GM20431 (cell line): ENCODE data around the gene BMP7.
"Not testable (repeated sequence)": the region's sequence is repeated elsewhere in the genome, so short reads cannot be mapped to it uniquely, and the experiment has no call there.

Experiments
- in situ Hi-C: fragments of 300-500 bp; cut with MseI, MboI; formaldehyde crosslinking; loops from one replicate; pipeline ENCODE4 v1.15.0; 2020; ENCODE audit warnings: low sequenced_read_pairs; ENCODE audit not compliant: unreplicated experiment

The BMP7 gene

DNA sequence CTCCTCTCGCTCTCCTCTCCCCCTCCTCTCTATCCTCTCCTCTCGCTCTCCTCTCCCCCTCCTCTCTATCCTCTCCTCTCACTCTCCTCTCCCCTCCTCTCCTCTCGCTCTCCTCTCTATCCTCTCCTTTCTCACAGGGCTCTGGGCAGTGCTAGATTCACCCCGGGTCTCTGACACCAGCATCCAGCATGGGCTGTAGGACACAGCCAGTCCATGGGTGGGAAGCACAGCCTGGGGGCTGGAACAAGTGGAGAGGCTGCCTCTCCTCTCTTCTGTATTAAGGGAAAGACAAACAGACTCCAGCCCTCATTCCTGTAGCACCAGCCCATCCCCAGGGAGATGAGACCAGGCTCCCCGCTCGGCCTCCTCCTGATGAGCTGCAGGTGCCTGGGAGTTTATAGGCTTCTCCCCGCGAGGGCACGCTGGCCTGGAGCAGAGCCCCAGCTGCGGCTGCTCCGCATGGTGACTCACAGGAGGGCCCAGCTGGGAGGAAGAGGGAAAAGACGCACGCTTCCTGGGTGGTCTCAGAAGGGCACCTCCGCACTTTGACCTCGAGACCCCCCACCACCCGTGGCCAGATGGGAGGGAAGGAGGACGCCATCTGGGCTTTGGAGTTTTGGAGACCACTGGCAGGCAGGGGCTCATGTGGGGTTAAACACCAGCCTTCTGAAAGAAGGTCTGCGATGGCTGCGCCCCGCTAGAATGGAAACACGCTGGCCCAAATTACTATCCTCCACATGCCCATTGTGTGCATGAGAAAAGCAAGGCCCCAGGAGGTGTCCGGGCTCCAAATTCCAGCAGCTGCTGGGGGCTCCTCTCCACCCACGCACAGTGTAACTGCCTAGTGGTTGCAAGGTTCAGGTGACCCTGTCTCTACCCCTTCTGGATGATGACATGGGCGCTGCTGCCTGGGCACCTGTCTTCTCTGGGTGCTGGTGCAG is 68.0 kb downstream of the BMP7 start:
- in situ Hi-C loops: no loop called here

DNA sequence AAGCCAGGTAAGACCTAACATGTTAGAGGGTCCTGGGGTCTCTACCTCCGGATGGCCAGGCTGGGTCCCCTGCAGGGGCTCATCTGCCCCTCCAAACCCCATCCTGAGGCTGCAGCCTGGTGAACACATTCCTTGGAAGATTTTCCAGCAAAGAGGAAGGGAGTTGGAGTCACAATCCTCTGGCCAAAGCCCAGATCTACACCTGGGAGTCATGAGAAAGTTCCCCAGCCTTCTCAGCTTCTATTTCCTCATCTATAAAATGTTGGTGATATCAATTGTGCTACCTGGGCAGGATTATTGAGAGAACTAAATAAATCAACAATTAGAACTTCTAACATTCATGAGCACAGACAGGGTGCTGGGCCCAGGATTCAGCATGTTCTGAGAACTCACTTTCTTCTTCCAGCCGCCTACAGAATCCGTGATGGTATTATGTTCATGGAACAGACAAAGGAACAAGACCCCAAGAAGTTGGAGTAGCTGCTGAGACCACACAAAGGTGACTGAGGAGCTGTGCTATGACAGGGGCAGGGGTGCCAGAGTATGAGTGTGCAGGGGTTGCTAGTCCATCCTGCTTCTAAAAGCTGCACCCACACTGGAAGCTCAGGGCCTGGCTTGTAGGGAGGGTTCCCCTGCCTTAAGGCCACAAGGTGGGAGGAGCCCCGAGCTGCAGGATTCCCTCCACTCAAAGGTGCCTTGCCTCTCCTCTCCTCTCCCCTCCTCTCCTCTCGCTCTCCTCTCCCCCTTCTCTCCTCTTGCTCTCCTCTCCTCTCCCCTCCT is 68.9 kb downstream of the BMP7 start:
- in situ Hi-C loops: no loop called here

DNA sequence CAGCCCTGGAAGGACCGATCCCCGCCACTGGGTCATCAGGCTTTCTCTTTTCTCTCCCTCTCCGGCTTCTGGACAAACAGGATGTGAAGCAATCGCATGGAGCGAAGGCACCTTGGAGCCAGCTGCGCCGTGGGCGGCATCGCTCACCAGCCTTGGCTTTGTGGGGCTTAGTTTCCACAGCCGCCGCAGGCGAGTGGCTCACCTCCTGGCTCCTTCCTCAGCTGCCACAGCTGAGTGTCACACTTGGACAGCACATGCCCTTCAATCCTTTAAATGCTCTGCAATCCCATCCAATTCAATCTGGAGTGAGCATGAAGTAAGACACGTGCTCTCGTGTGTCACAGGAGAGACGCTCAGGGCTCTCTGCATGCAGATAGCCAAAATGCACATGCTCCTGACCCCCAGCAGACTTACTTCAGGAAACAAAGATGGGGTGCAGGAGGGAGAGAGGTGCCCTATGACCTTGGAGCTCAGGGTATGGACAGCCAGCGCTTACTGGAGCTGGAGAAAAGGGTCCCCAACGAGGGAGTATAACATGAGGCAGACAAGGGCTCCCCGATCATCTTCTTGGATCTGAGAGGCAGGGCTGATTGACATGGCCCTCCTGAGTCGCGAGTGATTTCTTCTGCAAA is 70.9 kb downstream of the BMP7 start:
- in situ Hi-C loops: no loop called here

DNA sequence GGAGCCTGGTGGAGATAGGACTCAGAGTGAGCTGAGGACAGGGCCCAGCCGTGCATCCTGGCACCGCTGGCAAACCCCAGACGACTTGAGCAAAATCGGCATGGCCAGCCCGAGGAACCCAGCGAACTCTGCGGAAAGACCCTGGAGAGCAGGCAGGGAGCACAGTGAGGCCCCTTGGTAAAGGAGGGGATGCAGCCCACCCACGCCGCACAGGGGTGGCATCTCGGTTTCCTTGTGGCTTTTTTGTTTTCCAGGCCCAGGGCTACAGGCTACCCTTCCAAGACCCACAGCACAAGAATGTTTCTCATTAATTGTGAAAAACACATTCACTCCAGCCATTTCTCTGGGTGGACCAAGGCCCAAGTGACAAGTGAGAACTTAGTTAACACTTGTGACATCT is 71.4 kb downstream of the BMP7 start:
- in situ Hi-C loops: no loop called here

DNA sequence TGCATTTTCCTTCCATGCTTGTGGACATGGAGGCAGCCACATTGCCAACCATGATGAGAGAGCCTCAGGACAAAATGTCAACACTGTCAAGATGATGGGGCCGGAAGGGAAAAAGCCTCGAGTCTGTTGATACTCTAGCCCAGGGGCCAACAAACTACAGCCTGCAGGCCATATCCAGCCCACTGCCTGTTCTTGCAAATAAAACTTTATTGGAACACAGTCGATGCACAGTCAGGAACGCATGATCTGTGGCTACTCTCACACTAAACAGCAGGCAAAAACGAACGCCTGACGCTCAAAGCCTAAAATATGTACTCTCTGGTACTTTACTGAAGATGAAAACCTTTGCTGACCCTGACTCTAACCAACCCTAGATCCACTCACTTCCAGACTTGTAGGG is 72.3 kb downstream of the BMP7 start:
- in situ Hi-C loops: no loop called here

DNA sequence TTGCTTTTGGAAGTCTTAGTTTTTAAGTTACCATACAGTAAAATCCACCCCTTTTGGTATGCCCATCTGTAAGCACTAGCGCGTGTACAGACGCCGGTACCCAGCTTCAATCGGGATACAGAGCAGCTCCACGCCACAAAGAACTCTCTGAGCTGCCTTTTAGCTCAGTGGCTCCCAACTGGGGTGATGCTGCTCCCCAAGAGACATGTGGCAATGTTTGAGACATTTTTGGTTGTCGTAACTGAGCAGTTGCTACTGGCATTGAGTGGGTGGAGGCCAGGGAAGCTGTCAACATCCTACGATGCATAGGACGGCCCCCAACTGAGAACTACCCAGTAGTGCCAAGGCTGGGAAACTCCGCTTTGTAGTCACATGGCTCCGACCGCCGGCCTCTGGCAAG is 73.3 kb downstream of the BMP7 start:
- in situ Hi-C loops: no loop called here

DNA sequence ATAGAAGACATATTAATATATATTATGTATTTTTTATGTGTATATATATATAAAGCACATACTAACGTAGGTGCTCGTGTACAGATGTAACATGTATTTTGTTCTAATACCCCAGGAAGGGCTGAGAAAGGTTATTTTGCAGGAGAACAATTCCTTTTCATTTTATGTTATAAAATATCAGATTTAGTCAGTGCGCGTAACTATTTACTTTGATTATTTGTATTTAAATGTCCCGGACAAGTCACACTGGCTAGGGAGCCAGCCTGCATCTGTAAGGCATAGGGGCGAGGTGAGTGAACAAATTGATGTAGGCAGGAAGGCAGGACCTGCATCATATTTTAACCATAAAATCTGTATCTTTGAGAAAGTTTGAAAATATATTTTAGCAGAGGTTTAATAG is 74.1 kb downstream of the BMP7 start:
- in situ Hi-C loops: no loop called here

DNA sequence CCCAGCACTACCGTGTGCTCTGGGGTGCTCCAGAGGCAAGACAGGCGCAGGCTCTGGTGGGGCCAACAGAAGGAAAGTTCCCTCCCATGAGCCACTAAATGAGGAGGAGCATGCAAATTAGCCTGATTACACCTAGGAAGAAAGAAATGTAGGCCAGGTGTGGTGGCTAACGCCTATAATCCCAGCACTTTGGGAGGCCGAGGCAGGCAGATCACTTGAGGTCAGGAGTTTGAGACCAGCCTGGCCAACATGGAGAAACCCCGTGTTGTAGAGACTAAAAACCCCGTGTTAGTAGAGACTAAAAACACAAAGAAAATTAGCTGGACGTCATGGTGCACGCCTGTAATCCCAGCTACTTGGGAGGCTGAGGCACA is 75.2 kb downstream of the BMP7 start:
- in situ Hi-C loops: not testable (repeated sequence)

DNA sequence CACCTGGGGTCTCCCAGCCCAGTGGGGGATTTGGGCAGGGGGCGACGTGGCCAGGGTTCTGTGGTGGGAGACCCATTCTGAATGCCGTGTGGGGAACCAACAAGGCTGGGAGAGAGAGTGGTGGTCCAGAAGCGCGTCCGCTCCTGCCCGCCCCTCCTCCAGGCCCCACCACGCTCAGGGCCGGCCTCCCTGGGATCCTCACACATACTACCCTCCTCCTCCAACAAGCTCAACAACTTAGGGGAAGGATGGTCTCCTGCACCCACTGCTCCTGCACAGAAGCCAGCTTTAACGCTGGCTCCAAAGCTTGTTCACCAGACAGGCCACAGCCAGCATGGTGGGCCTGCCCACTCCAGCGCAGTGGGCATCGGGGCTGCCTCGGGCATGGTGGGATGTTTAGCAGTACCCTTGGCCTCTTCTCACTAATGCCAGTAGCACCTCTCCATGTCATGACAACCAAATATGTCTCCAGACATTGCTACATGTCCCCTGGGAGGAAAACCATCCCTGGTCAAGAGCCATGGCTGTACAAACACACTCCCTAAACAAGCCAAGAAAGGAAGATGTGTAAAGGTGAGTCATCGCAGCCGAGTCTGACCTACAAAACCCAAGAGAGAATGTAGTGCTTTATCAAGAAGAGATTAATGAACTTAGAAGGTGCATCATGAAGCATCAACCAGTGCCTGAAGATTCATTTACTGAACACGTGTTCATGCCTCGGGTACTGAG is 75.7 kb downstream of the BMP7 start:
- in situ Hi-C loops: no loop called here

DNA sequence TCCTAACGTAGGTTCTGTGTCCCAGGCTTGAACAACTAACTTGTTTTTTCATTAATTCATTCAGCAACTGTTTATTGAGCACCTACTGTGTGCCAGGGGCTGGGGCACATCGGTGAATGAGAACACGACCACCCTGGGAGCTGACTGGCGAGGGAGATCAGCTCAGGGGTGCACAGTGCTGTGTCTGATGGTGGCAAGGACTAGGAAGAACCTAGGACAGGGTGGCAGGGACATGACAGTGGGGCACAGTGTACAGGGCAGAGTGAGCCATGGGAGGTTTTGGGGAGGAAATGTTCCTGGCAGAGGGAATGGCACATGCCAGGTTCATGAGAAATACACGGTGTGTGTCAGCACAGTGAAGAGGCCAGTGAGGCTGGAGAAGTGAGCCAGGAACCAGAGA is 76.7 kb downstream of the BMP7 start:
- in situ Hi-C loops: no loop called here

DNA sequence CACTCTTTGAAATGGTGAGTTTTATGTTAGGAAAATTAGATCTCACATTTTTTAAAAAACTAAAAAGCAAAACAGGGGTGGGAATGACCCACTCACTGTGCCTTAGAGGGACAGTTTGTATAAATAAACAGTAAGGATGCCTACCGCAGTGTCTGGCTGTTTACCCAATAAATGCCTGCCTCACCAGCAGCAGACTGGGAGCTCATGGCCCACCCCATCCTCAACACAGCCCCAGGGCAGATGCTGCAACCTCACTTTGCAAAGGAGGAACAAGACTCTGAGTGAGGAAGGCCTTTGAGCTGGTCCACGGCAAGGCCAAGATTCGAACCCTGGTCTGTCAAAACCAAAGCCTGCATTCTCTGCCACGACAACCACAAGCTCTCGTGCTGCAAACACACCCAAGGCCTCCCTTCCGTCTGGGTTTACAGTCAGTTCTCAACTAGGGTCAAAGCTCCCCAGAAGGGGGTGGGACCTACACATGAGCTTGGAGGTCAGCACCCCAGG is 77.8 kb downstream of the BMP7 start:
- in situ Hi-C loops: no loop called here

DNA sequence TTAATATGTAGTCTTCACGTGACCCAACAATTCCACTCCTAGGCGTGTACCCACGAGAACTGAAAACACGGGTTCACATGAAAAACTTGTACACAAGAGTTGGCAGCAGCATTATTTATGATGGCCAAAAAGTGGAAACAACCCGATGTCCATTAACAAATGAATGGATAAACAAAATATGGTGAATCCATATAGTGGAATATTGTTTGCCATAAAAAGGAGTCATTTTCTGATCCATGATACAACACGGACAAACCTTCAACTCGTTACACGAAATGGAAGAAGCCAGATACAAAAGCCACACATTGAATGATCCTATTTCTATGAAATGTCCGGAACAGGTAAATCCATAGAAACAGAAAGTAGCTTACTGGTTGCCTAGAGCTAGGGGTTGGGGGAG is 78.4 kb downstream of the BMP7 start:
- in situ Hi-C loops: no loop called here

DNA sequence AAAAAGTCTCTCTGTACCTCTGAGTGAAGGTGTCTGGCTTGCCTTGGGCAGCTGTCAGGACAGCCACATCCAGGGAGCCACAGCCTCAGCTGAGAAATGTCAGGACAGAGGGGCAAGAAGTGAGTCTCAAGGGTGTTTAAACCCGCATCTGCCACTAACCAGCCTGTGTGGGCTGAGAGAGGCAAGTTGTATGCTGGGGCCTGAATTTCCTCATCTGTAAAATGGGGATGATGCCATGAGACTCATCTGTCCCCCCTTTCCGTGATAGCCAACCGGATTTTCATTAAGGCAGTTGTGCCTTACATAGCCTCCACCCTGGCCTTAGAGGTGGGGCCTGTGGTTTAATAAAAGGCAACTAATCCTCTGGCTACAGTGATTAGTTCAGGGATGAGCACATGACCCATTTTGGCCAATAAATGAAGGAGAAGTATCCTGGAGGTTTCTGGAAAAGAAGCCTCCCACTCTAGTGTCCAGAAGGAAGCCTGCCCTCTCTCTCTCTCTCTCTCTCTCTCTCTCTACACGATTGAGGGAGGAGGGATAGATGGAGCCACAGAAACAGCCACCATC is 79.3 kb downstream of the BMP7 start:
- in situ Hi-C loops: no loop called here

DNA sequence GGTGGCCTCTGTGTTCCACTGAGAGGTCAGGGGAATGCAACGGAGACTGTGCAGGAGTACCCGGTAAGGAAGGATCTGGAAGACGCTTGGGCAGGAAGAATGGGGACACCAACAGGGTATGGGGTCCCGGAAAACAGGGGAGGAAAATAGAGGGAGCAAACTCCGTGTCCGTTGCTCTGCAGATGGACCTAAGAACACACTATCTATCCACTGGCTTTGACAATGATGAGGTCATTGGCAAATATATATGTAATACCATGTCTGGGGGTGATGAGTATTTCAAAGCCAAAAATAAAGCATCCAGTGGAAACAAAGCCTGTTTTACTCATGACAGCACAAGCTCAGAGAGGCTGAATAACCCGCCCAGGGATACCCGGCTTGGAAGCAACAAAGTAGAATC is 80.2 kb downstream of the BMP7 start:
- in situ Hi-C loops: no loop called here

DNA sequence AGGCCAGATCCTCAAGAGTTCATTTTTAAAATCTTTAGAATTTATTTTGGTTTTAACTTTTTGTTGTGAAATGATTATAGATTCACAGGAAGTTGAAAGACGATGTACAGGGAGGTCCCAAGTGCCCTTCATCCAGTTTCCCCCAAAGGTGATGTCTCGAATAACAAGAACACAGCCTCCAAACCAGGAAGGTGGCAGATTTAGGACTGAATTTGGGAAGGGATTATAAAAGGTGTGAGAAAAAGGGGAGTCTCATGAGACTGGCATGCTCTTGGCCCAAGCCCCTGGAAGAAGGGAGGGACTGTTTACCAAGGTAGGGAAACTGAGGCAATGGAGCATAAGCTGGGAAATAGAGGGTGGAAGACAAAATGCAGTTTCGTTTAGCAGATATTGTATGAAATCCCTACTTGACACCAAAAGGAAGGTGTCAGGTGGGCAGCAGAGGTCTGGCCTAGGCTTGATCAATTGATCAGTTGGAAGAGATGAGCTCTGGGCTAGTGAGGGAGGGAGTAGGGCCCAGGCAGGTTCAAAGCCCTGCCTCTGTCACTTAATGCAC is 81.2 kb downstream of the BMP7 start:
- in situ Hi-C loops: no loop called here

DNA sequence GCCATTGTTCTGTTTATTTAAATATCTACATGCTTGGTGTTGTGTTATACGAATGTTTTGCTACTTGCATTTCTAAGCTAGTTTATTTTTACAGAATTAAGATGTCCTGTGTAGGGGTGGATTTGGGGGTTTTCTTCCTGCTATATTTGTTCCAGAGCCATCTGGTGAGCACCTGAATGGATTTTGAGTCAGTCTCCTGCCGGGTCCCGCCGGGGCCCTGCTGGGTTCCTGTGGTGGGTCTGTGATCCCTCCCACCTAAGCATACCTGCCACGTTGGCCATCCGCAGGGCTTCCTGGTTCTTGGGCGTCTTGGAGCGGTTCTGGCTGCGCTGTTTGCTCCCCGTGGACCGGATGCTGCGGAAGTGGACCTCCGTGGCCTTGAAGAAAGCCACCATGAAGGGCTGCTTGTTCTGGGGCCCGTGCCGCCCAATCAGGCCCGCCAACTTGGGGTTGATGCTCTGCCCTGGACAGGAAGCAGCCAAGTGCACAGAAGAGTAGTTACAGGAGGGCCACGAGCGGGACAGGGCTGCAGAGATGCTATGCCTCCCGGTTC is 82.9 kb downstream of the BMP7 start:
- in situ Hi-C loops: no loop called here

DNA sequence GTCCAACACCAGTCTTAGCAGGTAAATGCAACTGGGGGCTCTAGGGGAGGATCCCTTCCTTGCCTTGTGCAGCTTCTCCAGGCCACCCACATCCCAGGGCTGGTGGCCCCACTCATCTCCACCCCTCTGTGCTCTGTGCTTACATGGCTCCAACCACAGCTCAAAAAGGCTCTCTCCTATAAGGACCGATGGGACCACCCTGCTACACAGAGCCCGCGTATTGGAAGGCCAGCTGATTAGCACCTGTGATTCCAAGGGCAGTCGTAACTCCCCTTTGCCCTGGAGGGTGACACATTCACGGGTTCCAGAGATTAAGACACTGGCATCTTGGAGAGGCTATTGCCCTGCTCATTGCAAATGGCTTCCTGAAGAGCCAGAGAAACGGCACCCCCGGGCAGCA is 84.8 kb downstream of the BMP7 start:
- in situ Hi-C loops: no loop called here

DNA sequence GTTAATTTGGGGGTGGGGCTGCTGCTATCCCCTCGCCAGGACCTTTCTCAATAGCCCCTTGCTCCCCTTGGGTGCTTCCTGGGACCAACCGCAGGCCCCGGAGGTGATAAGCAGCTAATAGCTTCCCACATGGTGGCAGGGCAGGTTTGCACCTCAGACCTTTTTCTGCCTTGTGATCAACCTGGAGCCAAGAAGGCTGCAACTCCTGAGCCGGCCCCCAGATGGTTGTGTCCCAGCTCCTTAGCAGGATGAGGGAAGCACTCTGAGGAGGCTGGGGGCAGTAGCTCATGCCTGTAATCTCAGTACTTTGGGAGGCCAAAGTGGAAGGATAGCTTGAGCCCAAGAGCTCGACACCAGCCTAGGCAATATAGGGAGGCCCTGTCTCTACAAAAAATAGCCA is 85.5 kb downstream of the BMP7 start:
- in situ Hi-C loops: no loop called here

DNA sequence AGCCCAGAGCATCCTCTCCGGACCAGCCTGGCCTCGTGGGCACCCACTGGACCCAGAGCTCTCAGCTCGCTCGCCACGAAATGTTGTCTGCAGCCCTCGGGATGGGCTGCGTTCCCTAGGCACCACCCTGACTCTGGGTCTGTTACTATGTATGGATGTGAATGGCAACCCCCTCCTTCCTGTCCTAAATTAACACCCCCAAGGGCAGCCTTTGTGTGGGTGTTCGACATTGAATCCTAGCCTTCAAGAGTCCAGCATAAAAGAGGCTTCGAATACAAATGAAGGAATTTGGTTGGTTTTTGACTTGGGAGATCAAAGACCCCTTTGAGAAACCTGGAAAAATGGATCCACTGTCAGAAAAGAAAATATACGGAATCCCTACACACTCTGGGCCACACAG is 86.1 kb downstream of the BMP7 start:
- in situ Hi-C loops: no loop called here
